Embryonic facial prominence (tissue), 1 donor: ENCODE measurements around the gene CHAC1.
"Not testable (repeated sequence)": the region's sequence is repeated elsewhere in the genome, so short reads cannot be mapped to it uniquely, and the experiment has no call there.

Experiments used
- DNase-seq: peaks from one replicate; pipeline ENCODE4 v3.0.0-alpha.2; 2016; ENCODE audit errors: extremely low spot score

The CHAC1 gene

GRCh38 chr15:40937762-40938535 lies 15.3 kb upstream of the CHAC1 start:
- DNase-seq = no peak

- DNase-seq = no peak
Measured at GRCh38 chr15:40938536-40938870, 14.8 kb upstream of the CHAC1 start.

GRCh38 chr15:40940296-40940801 lies 12.9 kb upstream of the CHAC1 start:
- DNase-seq = no peak

DNA sequence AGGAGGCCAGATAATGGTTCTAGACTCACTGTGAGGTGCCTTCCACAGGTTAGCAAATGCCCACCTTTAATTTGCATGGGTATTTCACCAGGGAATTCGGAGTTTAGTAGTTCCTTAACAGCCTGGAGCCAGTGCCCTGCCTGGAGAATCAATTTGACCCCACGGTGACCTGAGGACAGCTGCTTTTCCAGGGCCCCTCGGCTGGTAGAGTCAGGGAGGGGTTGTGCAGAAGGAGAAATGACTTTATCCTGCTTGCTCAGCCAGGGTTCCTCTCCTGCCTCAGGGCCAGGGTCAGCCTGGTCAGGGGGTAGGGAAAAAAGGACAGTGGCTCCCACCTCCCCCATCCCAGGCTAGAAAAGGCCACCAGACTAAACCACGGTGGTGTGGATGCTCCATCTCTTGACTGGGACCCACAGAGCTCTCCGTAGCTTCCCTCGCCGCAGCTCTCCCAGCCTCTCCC lies 12.2 kb upstream of the CHAC1 start:
- DNase-seq = no peak

DNA sequence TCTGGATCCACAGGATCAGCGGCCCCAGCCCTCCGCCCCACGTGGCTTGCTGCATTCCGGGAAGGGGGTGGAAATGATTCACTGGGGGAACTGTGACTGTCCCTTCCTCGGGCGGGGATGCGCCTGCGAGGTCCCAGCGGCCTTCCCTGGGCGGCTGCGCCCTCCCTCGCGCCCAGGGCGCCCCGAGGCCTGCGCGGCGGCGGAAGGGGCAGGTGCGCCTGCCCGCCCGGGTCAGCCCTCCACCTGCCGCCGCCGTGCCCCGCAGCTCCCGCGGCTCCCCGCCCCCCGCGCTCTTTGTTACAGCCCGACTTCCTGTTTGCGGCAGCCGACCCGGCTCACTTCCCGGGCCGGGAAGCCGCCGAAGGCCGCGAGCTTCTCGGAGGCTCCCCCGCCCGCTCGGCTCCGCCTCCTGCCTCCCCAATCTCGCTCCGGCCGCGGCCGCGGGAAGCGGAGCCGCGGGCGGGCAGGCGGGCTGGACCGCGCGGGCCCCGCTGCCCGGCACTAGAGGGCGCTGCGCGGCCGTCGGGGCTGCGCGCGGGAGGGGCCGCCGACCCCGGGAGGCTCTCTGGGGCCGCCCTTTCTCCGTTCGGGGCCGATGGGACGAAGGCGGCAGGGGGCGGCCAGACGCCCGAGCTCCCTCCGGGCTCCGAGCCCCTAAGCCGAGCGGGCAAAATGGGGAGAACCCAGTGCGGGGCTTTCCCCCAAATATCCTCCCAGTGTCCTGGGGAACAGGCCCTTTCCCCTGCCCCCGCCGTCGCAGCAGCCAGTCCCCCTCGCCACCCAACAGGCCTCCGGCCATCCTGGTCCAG lies 11.5 kb upstream of the CHAC1 start:
- no peak for DNase-seq

GRCh38 chr15:40942337-40942854 lies 10.9 kb upstream of the CHAC1 start:
- no peak for DNase-seq

- no peak for DNase-seq
Measured at GRCh38 chr15:40942878-40943277, 10.4 kb upstream of the CHAC1 start.

- DNase-seq = no peak
Measured at GRCh38 chr15:40943764-40944365, 9.4 kb upstream of the CHAC1 start.

- DNase-seq = no peak
Measured at GRCh38 chr15:40944510-40945296, 8.6 kb upstream of the CHAC1 start.

GRCh38 chr15:40948706-40949473 lies 4.4 kb upstream of the CHAC1 start:
- no peak for DNase-seq

- no peak for DNase-seq
Measured at GRCh38 chr15:40949756-40950207, 3.5 kb upstream of the CHAC1 start.

GRCh38 chr15:40951764-40952163 lies 1.5 kb upstream of the CHAC1 start:
- no peak for DNase-seq

DNA sequence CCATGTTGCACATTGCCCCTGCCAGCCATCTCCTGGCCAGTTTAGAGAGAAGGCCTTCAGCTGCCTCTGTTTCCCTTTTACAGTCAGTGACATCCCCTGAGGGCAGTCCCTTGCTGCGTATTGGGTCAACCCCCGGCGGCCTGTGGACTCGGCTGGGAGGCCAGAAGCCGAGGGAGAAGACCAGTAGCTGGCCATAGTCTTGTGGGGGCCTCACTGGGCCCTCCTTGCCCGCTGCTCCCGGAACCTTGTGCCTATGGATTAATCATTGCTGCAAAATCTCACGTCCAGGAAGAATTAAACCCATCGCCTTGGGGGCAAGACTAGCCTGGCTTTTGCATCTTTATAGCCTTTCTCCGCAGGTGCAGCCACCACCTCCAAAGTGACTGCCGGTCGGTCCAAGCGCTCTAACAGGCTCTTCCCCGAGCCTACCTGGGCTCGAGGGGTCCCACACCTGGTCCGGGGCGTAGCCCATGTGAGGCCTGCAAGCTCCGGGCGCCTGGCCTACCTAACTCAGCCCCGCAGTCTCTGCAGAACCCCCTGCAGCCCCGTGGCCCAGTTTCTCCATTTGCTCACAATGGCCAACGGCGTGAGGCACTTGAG lies 870 bp upstream of the CHAC1 start:
- DNase-seq = no peak

GRCh38 chr15:40953713-40954074 lies 423 bp downstream of the CHAC1 start:
- no peak for DNase-seq

DNA sequence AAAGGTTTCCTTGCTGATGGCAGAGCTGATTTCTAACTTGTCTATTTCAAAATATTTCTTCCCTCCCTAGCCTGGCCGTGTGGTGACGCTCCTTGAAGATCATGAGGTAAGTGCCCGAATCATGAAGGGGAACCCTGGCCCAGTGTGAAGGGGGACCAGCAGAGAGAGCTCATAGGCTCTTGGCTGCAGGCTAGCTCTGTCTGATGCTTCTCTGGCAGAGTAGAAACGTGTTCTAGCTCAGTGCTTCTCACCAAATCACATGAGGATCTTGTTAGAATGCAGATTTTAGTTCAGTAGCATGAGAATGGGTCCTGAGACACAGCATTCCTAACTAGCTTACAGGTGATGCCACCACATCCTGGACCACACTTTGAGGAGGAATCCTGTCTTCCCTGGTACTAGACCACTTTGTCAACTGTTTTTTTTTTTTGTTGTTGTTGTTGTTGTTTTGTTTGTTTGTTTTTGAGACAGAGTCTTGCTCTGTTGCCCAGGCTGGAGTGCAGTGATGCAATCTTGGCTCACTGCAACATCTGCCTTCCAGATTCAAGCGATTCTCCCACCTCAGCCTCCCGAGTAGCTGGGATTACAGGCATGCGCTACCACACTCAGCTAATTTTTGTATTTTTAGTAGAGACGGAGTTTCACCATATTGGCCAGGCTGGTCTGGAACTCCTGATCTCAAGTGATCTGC lies 1.0 kb downstream of the CHAC1 start:
- DNase-seq = not testable (repeated sequence)

GRCh38 chr15:40955141-40955903 lies 2.1 kb downstream of the CHAC1 start:
- DNase-seq = no peak

- no peak for DNase-seq
Measured at GRCh38 chr15:40955930-40956540, 2.8 kb downstream of the CHAC1 start.

DNA sequence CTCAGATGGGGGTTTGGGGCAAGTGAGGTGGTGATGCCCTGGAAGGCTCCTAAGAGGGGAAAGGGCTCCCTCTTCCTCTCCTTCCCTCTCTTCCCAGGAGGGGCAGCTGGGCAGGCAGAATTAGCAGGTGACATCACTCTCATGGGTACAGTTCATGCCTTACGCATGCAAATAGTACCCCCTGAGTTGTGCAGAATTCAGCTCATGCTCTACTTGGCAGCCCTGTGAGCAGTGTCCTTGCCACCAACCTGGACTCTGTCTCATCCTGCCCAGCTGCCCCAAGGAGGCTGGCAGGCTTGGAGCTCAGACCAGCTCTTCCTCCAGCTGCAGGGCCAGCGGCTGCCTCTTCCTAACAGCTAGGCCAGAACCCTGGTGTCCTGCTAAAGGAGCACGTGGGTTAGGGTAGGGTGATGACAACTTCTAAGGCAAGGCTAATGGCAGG lies 3.3 kb downstream of the CHAC1 start:
- no peak for DNase-seq
